Fibroblast of the aortic adventitia (primary cell): ENCODE measurements around the gene ATXN1. TPM values are rescaled to one million over a fixed set of nuclear protein-coding genes. Genes with fewer than 3 reads are reported as not detected.

Experiments used
- DNase-seq: peaks from one replicate; pipeline ENCODE4 v3.0.0-alpha.2; 2010; ENCODE audit warnings: low read depth
- H3K4me3 ChIP-seq: 2 replicates; pipeline ENCODE4 v1.5.1; 2011; ENCODE audit warnings: low read depth, mild to moderate bottlenecking, control low read depth, low read length, moderate library complexity
- total RNA-seq: library from RNA; depleted of rRNA; stranded (reverse); fragments of >200 nt; gene quantifications from 2 replicates; pipeline ENCODE4 v1.2.3, GENCODE V29; 2012; ENCODE audit warnings: low replicate concordance
- TF ChIP-seq, protein P1 (sequence below): IDR thresholded peaks from 2 replicates; pipeline ENCODE4 v1.5.1; 2011; ENCODE audit warnings: mild to moderate bottlenecking, low read length, control low read depth, inconsistent platforms; ENCODE audit not compliant: insufficient read depth

Gene ATXN1
- total RNA-seq, 1 donor: 39.3 TPM

DNA sequence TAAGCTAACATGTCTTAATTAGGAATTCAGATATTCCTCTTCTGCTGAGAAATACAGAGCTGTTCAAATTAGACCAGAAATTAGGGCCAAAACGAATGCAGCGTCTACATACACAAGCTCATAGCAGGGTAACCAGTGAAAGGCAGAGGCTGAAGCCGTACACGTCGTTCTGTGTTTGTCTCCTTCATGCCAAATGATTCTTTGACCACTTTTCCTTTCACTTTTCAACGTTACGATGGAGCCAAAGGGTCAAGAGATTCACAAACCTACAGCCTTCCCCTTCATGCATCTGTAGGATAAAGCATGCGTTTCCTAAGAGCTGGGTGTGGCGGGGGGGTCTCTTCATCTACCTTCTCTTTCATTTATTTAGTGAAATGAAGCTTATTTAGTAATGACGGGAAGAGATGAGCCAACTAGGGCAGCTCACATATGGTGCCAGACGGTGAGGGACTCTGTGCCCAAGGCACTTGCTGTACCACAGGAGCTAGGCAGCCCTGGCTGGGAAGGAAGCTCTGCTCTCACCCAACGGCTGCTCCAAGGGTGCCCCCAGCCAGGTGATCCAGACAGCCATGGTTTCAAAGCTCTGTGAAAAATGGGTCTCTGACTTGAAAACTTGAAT lies 178.0 kb downstream of the ATXN1 start:
- DNase-seq: peak; percentile 61
- peak overlapping the region; percentile 55 for H3K4me3 ChIP-seq
- TF ChIP-seq, protein P1, sequence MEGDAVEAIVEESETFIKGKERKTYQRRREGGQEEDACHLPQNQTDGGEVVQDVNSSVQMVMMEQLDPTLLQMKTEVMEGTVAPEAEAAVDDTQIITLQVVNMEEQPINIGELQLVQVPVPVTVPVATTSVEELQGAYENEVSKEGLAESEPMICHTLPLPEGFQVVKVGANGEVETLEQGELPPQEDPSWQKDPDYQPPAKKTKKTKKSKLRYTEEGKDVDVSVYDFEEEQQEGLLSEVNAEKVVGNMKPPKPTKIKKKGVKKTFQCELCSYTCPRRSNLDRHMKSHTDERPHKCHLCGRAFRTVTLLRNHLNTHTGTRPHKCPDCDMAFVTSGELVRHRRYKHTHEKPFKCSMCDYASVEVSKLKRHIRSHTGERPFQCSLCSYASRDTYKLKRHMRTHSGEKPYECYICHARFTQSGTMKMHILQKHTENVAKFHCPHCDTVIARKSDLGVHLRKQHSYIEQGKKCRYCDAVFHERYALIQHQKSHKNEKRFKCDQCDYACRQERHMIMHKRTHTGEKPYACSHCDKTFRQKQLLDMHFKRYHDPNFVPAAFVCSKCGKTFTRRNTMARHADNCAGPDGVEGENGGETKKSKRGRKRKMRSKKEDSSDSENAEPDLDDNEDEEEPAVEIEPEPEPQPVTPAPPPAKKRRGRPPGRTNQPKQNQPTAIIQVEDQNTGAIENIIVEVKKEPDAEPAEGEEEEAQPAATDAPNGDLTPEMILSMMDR: no peak

DNA sequence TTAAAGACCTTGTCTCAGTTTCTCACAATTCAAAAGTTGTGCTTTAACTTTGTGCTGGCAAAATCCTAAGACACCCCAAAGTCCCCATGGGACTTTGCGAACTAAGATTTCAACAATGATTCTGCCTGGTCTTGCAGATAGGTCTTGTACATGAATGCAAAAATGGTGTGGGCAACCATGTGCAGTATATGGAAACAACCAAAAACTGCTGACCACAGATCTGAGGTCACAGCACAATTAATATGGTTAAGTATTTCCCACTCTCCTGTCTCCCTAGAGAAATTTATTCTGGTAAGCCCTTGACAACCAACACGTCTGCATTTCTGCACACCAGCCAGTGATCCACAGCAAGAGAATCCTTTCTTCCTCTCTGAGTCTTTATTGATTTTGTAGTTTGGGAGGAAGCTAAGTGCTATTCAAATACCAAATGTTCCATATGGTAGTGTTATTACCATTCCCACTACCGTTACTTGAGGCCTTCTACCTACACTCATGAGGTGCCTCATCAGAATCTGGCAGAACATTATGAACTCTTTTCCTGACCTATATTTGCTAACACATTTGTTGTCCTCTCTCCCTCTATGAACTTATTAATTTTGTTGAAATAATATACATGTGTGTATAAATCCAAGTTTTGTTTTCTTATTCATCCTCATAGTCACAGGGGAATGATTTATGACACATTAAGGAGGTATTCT lies 178.7 kb downstream of the ATXN1 start:
- DNase-seq: no peak
- TF ChIP-seq, protein P1: no peak
- peak overlapping the region; percentile 55 for H3K4me3 ChIP-seq

DNA sequence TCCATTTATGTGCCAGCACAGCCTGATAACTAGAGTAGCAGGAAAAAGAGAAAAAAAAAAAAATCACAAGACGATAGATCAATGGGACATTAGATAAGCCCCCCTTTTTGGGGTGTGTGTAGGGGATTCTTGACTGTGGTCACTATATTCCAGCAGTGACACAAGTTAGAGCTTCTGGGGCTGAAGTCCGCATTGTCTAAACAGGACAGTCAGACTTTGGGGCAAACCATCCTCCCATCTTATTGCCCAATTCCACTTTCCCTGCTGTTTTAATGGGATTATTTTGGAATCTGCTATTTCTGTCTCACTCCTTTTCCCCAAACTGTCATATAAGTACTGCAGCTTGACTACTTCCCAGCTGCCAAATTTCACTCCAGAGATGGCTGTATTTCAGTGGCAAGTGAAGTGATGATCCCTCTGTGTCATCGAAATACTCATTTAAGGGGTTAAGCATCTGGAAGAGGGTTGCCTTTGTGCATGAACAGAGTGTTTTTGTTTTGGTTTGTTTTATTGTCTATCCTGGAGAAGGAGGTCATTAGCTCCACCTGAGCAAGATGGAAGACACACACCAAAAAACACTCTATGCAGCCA lies 182.5 kb downstream of the ATXN1 start:
- TF ChIP-seq, protein P1: no peak
- DNase-seq: no peak

GRCh38 chr6:16576451-16577368 lies 184.6 kb downstream of the ATXN1 start:
- no peak for DNase-seq
- TF ChIP-seq, protein P1: no peak
- no peak overlapping the region for H3K4me3 ChIP-seq

More for the DNA sequence above, 182.5 kb downstream of the ATXN1 start:
- no peak overlapping the region for H3K4me3 ChIP-seq

DNA sequence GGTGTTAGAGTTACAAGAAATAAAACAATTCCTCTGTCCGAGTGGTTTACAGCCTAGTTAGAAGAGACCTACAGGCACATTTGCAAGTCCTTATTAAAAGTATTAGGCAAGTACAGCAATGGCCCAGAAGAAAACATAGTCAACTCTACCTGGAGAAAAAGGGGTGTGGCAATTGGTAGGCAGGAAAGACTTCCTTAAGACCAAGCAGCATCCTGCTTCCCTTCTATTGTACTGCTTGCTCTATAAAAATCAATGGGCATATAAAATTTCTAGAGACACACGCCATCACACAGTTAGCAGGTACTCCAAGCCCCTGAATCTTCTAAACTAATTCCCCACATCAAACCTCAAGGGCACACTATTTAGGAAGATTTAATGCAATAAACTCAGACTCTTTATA lies 185.6 kb downstream of the ATXN1 start:
- TF ChIP-seq, protein P1: no peak
- no peak overlapping the region for H3K4me3 ChIP-seq
- DNase-seq: no peak

- H3K4me3 ChIP-seq: no peak overlapping the region
- no peak for DNase-seq
- TF ChIP-seq, protein P1: no peak
Observed at GRCh38 chr6:16572943-16573342, 188.3 kb downstream of the ATXN1 start.
